GM21529 (cell line): ENCODE results near the gene MYL7.

Experiments used
- ATAC-seq: cut with Tn5 transposase; IDR thresholded peaks from one replicate; pipeline ENCODE4 v1.9.1; 2021; ENCODE audit not compliant: unreplicated experiment

Gene MYL7

GRCh38 chr7:44150966-44151941, 10.1 kb upstream of the MYL7 start:
- no peak for ATAC-seq

- peak; percentile 90 for ATAC-seq
Observed at GRCh38 chr7:44150466-44150832, 9.3 kb upstream of the MYL7 start.

- ATAC-seq: peak; percentile 23
Observed at GRCh38 chr7:44149571-44150465, 8.7 kb upstream of the MYL7 start.

- no peak for ATAC-seq
Observed at GRCh38 chr7:44148961-44149536, 7.9 kb upstream of the MYL7 start.

GRCh38 chr7:44148166-44148565, 7.0 kb upstream of the MYL7 start:
- ATAC-seq: no peak

GRCh38 chr7:44147026-44147991, 6.2 kb upstream of the MYL7 start:
- no peak for ATAC-seq

GRCh38 chr7:44145969-44146911, 5.1 kb upstream of the MYL7 start:
- ATAC-seq: no peak

- ATAC-seq: no peak
Observed at GRCh38 chr7:44145479-44145968, 4.4 kb upstream of the MYL7 start.

GRCh38 chr7:44144968-44145478, 3.9 kb upstream of the MYL7 start:
- no peak for ATAC-seq

GRCh38 chr7:44144426-44144967, 3.4 kb upstream of the MYL7 start:
- no peak for ATAC-seq

GRCh38 chr7:44143646-44144250, 2.6 kb upstream of the MYL7 start:
- ATAC-seq: no peak

- ATAC-seq: no peak
Observed at GRCh38 chr7:44142028-44142427, 896 bp upstream of the MYL7 start.

- no peak for ATAC-seq
Observed at GRCh38 chr7:44140341-44140740, 791 bp downstream of the MYL7 start.

- ATAC-seq: no peak
Observed at GRCh38 chr7:44139311-44140010, 1.7 kb downstream of the MYL7 start.

GRCh38 chr7:44138698-44139097, 2.4 kb downstream of the MYL7 start:
- ATAC-seq: no peak

- ATAC-seq: no peak
Observed at GRCh38 chr7:44136731-44137130, 4.4 kb downstream of the MYL7 start.

- ATAC-seq: no peak
Observed at GRCh38 chr7:44134943-44135628, 6.0 kb downstream of the MYL7 start.
